Measurements from ENCODE around the gene DRAXIN.

DRAXIN gene

GRCh38 chr1:11712285-11712684 is 20.8 kb downstream of the DRAXIN start:
- DNase-seq: no peak

DNA sequence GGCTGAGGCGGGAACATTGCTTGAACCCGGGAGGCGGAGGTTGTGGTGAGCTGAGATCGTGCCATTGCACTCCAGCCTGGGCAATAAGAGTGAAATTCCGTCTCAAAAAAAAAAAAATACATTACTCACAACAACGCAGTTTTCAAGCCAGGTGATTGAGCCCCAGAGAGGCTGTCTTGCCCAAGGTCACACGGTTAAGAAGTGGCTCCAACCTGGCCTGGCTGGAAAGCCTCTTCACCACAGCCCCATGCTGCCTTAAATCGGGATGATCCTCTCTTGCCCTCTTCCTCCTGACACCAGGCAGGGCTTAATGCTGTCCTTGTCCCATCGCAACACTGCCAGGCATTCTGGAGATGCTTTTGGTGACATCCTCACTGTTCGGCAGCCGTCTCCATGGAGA is 21.6 kb downstream of the DRAXIN start:
- DNase-seq: no peak

DNA sequence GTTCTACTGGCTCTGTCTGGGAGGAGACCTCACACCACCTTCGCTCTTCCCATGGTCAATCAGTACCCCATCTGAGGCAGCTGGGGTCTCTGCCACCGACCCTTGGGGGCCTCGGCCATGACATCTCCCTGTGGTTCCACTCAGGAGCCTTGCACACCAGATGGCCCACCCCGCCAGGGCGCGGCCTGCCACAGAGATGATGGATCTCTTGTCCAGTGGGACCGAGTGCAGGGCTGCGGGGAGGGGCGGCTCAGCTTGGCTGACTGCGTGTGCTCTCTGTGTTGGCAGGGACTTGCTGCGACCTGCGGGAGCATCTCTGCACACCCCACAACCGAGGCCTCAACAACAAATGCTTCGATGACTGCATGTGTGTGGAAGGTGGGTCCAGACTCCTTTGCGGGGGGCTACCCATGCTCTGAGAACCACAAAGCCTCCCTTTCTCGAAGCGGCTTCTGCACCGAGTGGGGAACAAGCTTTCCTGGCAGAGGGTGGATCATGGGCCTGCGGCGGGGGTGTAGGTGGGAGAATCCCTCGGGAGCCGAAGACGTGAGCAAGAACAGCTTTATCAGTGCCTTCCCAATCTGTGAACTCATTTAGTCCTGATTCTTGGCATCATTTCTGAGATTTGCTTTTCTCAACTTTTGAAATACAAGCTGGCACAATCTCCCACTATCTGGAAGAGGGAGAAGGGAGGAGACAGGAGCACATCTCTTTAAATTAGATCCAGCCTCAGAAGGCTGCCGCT is 23.5 kb downstream of the DRAXIN start:
- DNase-seq: peak; percentile 52

DNA sequence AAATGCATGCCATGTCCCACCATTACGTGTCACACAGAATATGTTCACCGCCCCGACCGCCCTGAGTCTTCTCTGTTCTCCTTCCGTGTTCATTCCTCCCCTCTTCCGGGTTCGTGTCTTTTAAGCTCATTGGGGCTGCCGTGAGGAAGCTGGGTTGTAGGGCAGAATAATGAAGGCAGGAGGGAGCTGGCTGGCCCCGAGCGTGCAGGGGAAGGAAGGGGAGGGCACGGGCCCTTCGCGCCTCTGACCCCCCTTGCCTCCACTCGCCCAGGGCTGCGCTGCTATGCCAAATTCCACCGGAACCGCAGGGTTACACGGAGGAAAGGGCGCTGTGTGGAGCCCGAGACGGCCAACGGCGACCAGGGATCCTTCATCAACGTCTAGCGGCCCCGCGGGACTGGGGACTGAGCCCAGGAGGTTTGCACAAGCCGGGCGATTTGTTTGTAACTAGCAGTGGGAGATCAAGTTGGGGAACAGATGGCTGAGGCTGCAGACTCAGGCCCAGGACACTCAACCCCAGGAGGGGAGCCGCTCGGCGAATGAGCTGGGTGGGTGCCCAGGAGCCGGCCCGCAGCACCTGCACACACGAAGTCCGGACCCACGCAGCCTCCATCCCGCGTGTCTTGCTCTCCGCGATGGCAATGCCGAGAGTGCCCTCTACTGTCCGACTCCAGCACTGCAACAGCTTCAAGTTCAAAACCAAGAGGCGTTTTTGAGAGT is 28.0 kb downstream of the DRAXIN start:
- DNase-seq: peak; percentile 85

DNA sequence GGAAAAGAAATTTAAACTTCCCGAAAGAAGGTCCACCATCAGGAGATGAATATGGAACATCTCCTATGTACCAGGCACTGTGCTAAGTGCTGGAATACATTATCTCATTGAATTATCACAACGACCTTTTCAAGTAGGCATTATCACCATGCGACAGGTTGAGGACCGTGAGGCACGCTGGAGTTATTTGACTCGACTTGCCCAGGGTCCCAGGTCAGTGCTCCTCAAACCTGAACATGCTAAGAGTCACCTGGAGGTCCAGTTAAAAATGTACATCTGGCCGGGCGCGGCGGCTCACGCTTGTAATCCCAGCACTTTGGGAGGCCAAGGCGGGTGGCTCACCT is 28.5 kb downstream of the DRAXIN start:
- DNase-seq: no peak

- no peak for DNase-seq
These were observed 29.0 kb downstream of the DRAXIN start for GRCh38 chr1:11720525-11720924.

DNA sequence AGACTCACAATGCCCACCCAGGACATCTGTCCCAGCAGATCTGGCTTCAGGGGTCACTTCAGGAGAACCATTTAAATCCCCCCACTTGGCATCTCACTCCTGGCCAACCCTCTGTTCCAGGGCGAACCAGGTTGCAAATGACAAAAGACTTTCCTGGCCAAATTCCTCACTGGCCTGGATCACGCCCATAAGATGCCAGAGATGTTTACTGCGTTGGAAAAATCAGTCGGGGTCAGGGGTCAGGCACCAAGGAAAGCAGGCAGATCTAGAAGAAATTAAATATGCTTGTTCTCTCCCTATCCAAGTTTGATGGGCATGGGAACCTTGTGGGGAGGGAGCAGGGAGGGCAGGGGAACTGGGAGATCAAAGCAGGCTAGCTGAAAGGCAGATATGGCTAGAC is 29.8 kb downstream of the DRAXIN start:
- no peak for DNase-seq

DNA sequence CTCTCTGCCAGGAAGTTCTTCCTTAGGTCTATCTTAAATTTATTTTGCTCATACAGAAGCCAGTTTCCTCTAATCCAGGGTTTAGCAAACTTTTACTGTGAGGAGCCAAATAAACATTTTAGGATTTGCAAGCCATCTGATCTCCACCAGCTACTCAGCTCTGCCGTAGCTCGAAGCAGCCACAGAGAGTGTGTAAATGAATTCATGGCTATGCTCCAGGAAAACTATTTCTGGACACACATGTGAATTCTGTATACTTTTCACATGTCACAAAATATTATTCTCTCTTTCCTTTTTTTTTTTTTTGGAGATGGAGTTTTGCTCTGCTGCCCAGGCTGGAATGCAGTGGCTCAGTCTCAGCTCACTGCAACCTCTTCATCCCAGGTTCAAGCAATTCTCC is 31.0 kb downstream of the DRAXIN start:
- no peak for DNase-seq

DNA sequence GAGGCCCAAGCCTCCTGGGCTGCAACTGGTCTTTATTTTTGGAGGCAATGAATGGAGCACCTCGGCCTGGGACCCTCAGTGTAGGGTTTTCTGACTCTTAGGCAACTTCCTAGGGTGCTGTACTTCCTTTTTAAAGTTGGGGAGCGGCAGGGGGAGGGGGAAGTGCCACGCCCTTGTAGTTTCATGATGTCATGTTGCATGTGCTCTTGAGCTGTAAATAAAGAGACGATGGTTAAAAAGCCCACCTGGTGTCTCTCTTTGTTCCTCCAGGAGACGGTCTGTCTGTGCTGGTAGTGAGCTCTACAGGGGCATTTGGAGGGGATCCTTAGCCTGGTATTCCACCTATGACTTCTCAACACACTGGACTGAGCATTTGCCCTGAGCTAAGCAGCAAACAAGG is 34.1 kb downstream of the DRAXIN start:
- DNase-seq: no peak

DNA sequence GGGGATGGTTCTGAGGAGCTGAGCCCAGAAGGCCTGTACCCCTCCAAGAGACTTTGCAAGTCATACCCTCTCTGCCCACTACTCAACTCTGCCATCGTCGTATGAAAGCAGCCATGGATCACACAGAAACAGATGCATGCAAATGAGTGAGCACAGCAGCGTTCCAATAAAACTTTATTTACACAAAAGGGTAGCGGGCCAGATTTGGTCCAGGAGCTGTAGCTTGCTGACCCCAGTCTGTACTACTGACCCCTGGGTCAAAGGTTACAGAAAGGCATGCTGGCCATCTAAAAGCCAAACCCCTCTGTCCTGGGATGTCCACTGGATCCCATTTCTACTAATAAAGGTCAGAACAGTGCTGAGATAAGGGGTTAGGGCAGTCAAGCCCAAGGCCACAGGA is 35.6 kb downstream of the DRAXIN start:
- DNase-seq: no peak

DNA sequence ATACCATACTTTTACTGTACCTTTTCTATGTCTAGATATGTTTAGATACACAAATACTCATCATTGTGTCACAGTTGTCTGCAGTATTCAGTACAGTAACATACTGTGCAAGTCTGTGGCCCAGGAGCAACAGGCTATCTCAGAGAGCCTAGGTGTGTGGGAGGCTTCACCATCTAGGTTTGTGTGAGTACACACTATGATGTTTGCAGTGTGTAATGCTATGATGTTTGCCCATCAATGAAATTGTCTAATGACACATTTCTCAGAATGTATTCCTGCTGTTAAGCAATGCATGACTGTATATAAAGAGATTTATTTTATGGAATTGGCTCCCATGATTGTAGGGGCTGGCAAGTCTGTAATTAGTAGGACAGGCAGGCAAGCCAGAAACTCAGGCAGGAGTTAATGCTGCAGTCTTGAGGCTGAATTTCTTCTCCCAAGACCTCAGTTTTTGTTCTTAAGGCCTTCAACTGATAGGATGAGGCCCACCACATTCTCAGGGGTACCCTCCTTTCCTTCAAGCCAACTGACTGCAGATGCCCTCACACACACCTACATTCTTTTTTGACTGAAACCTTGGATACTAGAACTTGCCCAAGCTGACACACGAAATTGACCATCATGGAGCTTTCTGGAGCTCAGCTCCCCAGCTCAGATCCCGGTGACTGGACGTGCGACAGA is 36.8 kb downstream of the DRAXIN start:
- DNase-seq: no peak

DNA sequence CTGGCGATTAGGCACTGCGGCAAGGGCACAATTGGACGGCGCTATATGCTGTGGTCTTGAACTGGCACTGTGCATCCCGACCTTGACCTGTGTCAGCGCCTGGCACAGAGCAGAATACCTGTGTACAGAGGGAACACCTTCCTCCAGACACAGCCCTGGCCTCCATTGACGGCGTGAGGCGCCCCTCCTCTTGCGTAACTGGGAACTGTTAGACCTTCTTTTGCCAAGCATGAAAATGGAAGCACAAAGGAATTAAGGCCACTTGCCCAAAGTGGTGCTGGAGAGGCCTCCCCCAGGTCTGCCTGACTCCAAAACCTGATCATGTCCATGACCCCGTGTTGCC is 37.6 kb downstream of the DRAXIN start:
- no peak for DNase-seq

DNA sequence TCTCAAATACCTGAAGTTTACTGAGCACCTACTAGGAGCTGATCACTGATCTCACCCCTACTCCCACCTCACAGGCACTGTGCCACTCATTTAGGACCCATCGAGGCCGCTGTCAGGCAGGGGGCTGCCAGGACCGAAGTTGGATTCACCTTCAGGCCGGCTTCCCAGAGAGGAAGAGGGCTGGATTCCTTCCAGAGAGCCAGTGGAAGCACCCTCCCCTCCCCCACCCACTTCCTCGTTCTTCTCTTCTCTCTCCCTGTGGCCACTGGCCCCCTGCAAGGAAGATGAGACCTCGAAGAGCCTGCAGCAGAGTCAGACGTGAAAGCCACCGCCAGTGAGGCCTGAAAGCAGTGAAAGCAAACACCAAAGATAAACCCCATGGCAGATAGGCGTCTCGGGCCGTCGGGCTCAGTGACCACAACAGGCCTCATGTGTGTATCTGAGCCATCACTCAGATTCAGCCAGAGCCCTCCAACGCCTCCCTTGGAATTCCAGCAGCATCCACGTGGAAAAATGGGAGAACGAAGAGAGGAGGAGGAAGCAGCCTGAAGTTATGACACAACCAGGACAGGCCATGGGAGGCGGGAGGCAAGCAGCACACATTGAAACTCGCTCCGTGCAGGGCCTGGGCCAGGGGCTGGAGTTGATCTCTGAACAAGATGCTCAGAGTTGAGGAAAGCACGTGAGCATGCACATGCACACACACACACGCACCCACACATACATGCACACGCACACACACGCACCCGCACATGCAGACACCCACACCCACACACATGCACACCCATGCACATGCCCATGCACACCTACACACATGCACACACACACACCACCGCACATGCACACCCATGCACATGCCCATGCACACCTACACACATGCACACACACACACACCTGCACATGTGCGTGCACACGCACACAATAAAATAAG is 38.3 kb downstream of the DRAXIN start:
- no peak for DNase-seq

GRCh38 chr1:11730429-11730891 is 39.0 kb downstream of the DRAXIN start:
- DNase-seq: no peak

- DNase-seq: peak; percentile 70
These were observed 40.3 kb downstream of the DRAXIN start for GRCh38 chr1:11731691-11732283.

GRCh38 chr1:11733306-11733705 is 41.8 kb downstream of the DRAXIN start:
- no peak for DNase-seq

DNA sequence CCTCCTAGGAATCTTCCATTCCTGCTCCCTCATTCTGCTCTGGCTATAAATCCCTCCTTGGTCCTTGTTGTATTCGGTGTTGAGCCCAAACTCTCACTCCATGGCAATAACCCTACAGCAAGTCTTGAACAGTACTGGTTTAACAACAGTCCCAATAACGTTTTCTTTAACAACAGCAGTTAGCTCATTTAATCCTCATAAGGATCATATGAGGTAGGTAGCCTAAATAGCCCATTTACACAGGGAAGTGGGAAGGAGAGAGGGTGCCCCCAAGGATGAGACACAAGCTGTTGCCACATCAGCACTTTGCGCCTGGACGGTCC is 44.0 kb downstream of the DRAXIN start:
- no peak for DNase-seq

GRCh38 chr1:11735854-11736745 is 44.6 kb downstream of the DRAXIN start, which contains the start of gene AGTRAP:
AGTRAP (plus strand) TSS chr1:11736136; CDS start chr1:11736209, 73 bp downstream.
- peak; percentile 92 for DNase-seq

GRCh38 chr1:11736746-11737639 is 45.5 kb downstream of the DRAXIN start:
- peak; percentile 44 for DNase-seq

DNA sequence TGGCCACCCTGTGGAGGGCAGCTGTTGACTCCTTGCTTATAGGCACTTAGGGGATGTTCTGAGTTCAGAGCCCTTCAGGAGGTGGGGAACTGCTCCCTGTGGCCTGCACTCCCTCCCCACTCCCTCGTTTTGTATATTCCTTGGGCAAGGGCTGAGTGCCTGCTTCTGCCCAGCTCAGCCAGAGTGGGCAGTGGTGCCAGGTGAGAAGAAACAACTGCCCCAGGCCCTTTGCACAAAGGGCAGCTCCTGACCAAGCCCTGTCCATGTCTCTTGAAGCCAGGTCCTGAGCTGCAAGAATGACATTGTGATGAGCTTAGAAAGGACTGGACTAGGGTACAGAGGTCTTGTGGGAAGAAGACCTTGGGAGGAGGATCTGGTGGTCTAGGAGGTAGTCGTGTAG is 46.6 kb downstream of the DRAXIN start:
- DNase-seq: no peak

Data from retina (tissue), 1 donor.